HFFc6 (cell line): Measurements from ENCODE around the gene ZNF138. TPM values are rescaled to one million over a fixed set of nuclear protein-coding genes. Genes with fewer than 3 reads are reported as not detected.

Source experiments
- DNase-seq: peaks from one replicate; pipeline ENCODE4 v3.0.0-alpha.2; 2018
- H3K27ac Mint-ChIP-seq: 2 replicates; pipeline ENCODE4 v1.8.0; 2020; ENCODE audit warnings: mild to moderate bottlenecking, mixed read lengths
- H3K27me3 Mint-ChIP-seq: 2 replicates; pipeline ENCODE4 v1.8.0; 2021; ENCODE audit warnings: mild to moderate bottlenecking, moderate library complexity, mixed read lengths; ENCODE audit not compliant: insufficient read depth
- H3K36me3 Mint-ChIP-seq: 2 replicates; pipeline ENCODE4 v1.8.0; 2021; ENCODE audit warnings: low read depth, mixed read lengths
- H3K4me1 Mint-ChIP-seq: 2 replicates; pipeline ENCODE4 v1.8.0; 2020; ENCODE audit warnings: low read depth, mixed read lengths
- H3K4me3 Mint-ChIP-seq: 2 replicates; pipeline ENCODE4 v1.8.0; 2020; ENCODE audit warnings: mild to moderate bottlenecking, moderate library complexity, mixed read lengths
- H3K9me3 Mint-ChIP-seq: 2 replicates; pipeline ENCODE4 v1.8.0; 2020; ENCODE audit warnings: mild to moderate bottlenecking, mixed read lengths
- CTCF ChIP-seq: fragments of 200-600 bp; sonication (generic); IDR thresholded peaks from 2 replicates; pipeline ENCODE4 v1.5.0; 2021; ENCODE audit warnings: antibody characterized with exemption, mild to moderate bottlenecking
- total RNA-seq, 6 experiments: library from RNA; stranded (reverse); fragmentation: NEBNext Ultra II Directional; extraction: Animal tissue kit (Norgen Biotek cat#: 25700); gene quantifications; 2 replicates in 1 of 6; 3 replicates in 5 of 6; pipeline ENCODE4 v1.2.3, GENCODE V29; 2021

The ZNF138 gene
- total RNA-seq, 6 experiments from 2014 or later, result 2.3 to 3.1 (median 2.6) TPM

- 0 out of 2 replicates have a peak, but pooled peaks cover 5% of the 10 kb centered on the region for H3K36me3 Mint-ChIP-seq
- no peaks in the 10 kb centered on the region for H3K4me1 Mint-ChIP-seq
- H3K9me3 Mint-ChIP-seq, result peaks cover 34% of the 10 kb centered on the region
- no peak for DNase-seq
- H3K4me3 Mint-ChIP-seq, result no peak overlapping the region
- peaks cover 14% of the 10 kb centered on the region for H3K27me3 Mint-ChIP-seq
- no peak overlapping the region for H3K27ac Mint-ChIP-seq
- no peak for TF ChIP-seq CTCF
These were observed 76.4 kb downstream of the ZNF138 start for GRCh38 chr7:64870656-64871055.

GRCh38 chr7:64871761-64872160, 77.5 kb downstream of the ZNF138 start:
- DNase-seq, result no peak
- TF ChIP-seq CTCF, result no peak
- Mint-ChIP-seq H3K9me3 (peaks cover 45% of the 10 kb centered on the region), H3K4me3 (no peak overlapping the region), H3K27ac (no peak overlapping the region), H3K36me3 (peaks cover 11% of the 10 kb centered on the region; the same call in 1 of the 2 replicates), H3K27me3 (peaks cover 14% of the 10 kb centered on the region), H3K4me1 (no peaks in the 10 kb centered on the region)

- H3K9me3 Mint-ChIP-seq, result peaks cover 53% of the 10 kb centered on the region
- no peak for TF ChIP-seq CTCF
- no peaks in the 10 kb centered on the region for H3K4me1 Mint-ChIP-seq
- peaks cover 10% of the 10 kb centered on the region for H3K27me3 Mint-ChIP-seq
- no peak overlapping the region for H3K4me3 Mint-ChIP-seq
- DNase-seq, result no peak
- H3K36me3 Mint-ChIP-seq, result peaks cover 14% of the 10 kb centered on the region; the same call in 1 of the 2 replicates
- no peak overlapping the region for H3K27ac Mint-ChIP-seq
These were observed 78.3 kb downstream of the ZNF138 start for GRCh38 chr7:64872351-64873154.

GRCh38 chr7:64873155-64873500, 78.9 kb downstream of the ZNF138 start:
- Mint-ChIP-seq H3K9me3 (peaks cover 59% of the 10 kb centered on the region), H3K4me3 (no peak overlapping the region)

GRCh38 chr7:64873517-64873916, 79.3 kb downstream of the ZNF138 start:
- no peak overlapping the region for H3K27ac Mint-ChIP-seq
- H3K4me3 Mint-ChIP-seq, result no peak overlapping the region; the same call in 1 of the 2 replicates
- H3K36me3 Mint-ChIP-seq, result peaks cover 19% of the 10 kb centered on the region
- TF ChIP-seq CTCF, result no peak
- no peaks in the 10 kb centered on the region for H3K4me1 Mint-ChIP-seq
- H3K27me3 Mint-ChIP-seq, result peaks cover 10% of the 10 kb centered on the region
- peaks cover 58% of the 10 kb centered on the region for H3K9me3 Mint-ChIP-seq
- DNase-seq, result no peak

More at GRCh38 chr7:64873155-64873500, 78.9 kb downstream of the ZNF138 start:
- no peak for DNase-seq
- peaks cover 18% of the 10 kb centered on the region for H3K36me3 Mint-ChIP-seq
- H3K4me1 Mint-ChIP-seq, result no peaks in the 10 kb centered on the region
- H3K27ac Mint-ChIP-seq, result no peak overlapping the region
- TF ChIP-seq CTCF, result no peak
- H3K27me3 Mint-ChIP-seq, result peaks cover 10% of the 10 kb centered on the region
